ENCODE data around the gene MIER2.
"Not testable (repeated sequence)": the region's sequence is repeated elsewhere in the genome, so short reads cannot be mapped to it uniquely, and the experiment has no call there.

The MIER2 gene

GRCh38 chr19:344625-345319, at the start of gene MIER2:
TSS of gene MIER2 (minus strand) at chr19:344796. CDS start at chr19:344782, 14 bp downstream.
- peak; percentile 76 for DNase-seq

GRCh38 chr19:393560-393959, 49.0 kb upstream of the MIER2 start:
- not testable (repeated sequence) for DNase-seq

GRCh38 chr19:392375-392970, 47.9 kb upstream of the MIER2 start:
- no peak for DNase-seq

- no peak for DNase-seq
Measured at GRCh38 chr19:391726-392374, 47.3 kb upstream of the MIER2 start.

GRCh38 chr19:391207-391557, 46.6 kb upstream of the MIER2 start:
- no peak for DNase-seq

- DNase-seq, result no peak
Measured at GRCh38 chr19:390386-391206, 46.0 kb upstream of the MIER2 start.

GRCh38 chr19:389935-390289, 45.3 kb upstream of the MIER2 start:
- DNase-seq, result no peak

GRCh38 chr19:389255-389934, 44.8 kb upstream of the MIER2 start:
- no peak for DNase-seq

GRCh38 chr19:388691-389090, 44.1 kb upstream of the MIER2 start:
- no peak for DNase-seq

GRCh38 chr19:387777-388176, 43.2 kb upstream of the MIER2 start:
- no peak for DNase-seq

- DNase-seq, result not testable (repeated sequence)
Measured at GRCh38 chr19:386632-387301, 42.2 kb upstream of the MIER2 start.

- not testable (repeated sequence) for DNase-seq
Measured at GRCh38 chr19:386189-386588, 41.6 kb upstream of the MIER2 start.

- no peak for DNase-seq
Measured at GRCh38 chr19:384799-385169, 40.2 kb upstream of the MIER2 start.

GRCh38 chr19:383922-384798, 39.6 kb upstream of the MIER2 start:
- no peak for DNase-seq

- no peak for DNase-seq
Measured at GRCh38 chr19:383040-383439, 38.4 kb upstream of the MIER2 start.

- DNase-seq, result not testable (repeated sequence)
Measured at GRCh38 chr19:382578-382977, 38.0 kb upstream of the MIER2 start.

GRCh38 chr19:381901-382300, 37.3 kb upstream of the MIER2 start:
- not testable (repeated sequence) for DNase-seq

- DNase-seq, result not testable (repeated sequence)
Measured at GRCh38 chr19:380618-381219, 36.1 kb upstream of the MIER2 start.

- DNase-seq, result no peak
Measured at GRCh38 chr19:379796-380195, 35.2 kb upstream of the MIER2 start.

- no peak for DNase-seq
Measured at GRCh38 chr19:378706-379105, 34.1 kb upstream of the MIER2 start.

Data from inflammatory macrophage treated with lipopolysaccharide for 4 hours (primary cell).